ENCODE data around the gene ETNPPL. TPM values are rescaled to one million over a fixed set of nuclear protein-coding genes. Genes with fewer than 3 reads are reported as not detected.
A peak's percentile ranks its signal among the peaks of the same experiment; 100 is the strongest.

Gene ETNPPL
- total and polyA plus RNA-seq, 2 of the 13 experiments (the other 11 are each of a cell fraction or from before 2014, with no cell fraction given) = 1.4 to 6.0 TPM

DNA sequence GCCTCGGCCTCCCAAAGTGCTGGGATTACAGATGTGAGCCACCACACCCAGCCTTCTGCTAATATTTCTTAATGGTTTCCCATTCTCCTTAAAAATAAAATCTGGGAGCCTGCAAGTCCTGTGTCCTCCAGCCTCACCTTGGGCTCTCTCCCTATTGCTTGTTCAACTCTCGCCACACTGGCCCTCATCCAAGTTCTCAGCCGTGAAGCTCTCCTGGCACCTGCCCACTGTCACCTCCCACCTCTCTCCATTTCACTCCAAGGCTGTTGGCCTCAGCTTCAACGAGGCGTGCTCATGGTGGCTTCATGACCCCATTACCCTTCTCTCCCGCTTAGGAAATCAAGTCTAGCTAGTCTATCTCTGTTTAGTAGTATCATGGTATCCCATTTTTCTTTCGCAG, 9.5 kb upstream of the ETNPPL start:
- WGBS (ENCODE audit: low lambda C conversion rate) = 36% methylated on average over 7 of the region's 7 CpGs
- Histone ChIP-seq H2AFZ (ENCODE audit: low read length) (no peak overlapping the region), H3K79me2 (ENCODE audit: insufficient read depth, low read length) (no peaks in the 10 kb centered on the region), H3K9me3 (ENCODE audit: low read length) (no peaks in the 10 kb centered on the region), H4K20me1 (ENCODE audit: insufficient read depth, low read length) (no peaks in the 10 kb centered on the region), H3K9ac (ENCODE audit: insufficient read depth, low read depth, low read length) (no peak overlapping the region), H3K36me3 (replicated peaks in 1 of 2; ENCODE audit: control insufficient read depth in 1 of 2, insufficient read depth in 2 of 2, low read length in 2 of 2) (no peaks in the 10 kb centered on the region), H3K27ac (ENCODE audit: extremely low read length, insufficient read depth, low read length) (no peak overlapping the region), H3K4me1 (ENCODE audit: insufficient read depth, low read length) (no peaks in the 10 kb centered on the region), H3K4me3 (replicated peaks in 1 of 3; ENCODE audit: insufficient read depth in 1 of 3, low read depth in 2 of 3, low read length in 3 of 3) (no peak overlapping the region), H3K27me3 (ENCODE audit: control insufficient read depth in 1 of 2, insufficient read depth in 2 of 2, low read length in 2 of 2) (no peaks in the 10 kb centered on the region), H3K4me2 (ENCODE audit: low read depth, low read length) (no peak overlapping the region)
- ChIA-PET POLR2A (no interaction called here), CTCF (ENCODE audit: low intra/inter-chr PET ratio, low total read pairs) (no interaction called here)
- no TSS peak for BruUV-seq (replicated peaks)
- DNase-seq (ENCODE audit: low spot score) (no peak), FAIRE-seq (no peak), ATAC-seq (no peak)
- no peak for TF ChIP-seq RXRB (CRISPR knock-in tag; IDR thresholded peaks at IDR 0.05; ENCODE audit: borderline replicate concordance)
- in situ Hi-C loops (cut with HindIII; ENCODE audit: extremely low pct_ligation_motif_present, low pct_unique_long_range_greater_than_20kb) (no loop called here), intact Hi-C loops (cut with micrococcal nuclease; ENCODE audit: unreplicated experiment) (no loop called here)

DNA sequence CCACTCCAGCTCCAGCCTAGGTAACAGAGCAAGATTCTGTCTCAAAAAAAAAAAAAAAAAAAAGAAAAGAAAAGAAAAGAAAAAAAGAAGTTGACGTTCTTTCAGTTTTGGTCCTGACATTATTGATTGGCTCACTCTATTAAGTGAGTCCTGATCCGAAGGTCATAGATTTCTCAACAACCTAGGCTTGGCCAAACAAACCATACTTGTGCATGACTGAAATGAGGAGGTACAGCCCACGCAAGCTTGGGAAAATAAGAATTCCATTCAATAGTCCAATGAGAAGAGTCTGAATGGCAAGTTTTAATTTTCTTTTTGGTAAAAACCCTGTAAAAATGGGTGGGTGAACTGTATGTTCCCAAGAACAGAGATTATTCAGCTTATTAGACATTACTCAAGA, 3.2 kb upstream of the ETNPPL start:
- peak; percentile 33 for DNase-seq (ENCODE audit: low spot score)
- no peaks in the 10 kb centered on the region for H4K20me1 ChIP-seq (ENCODE audit: insufficient read depth, low read length)
- intact Hi-C loops (cut with micrococcal nuclease; ENCODE audit: unreplicated experiment) (no loop called here), in situ Hi-C loops (cut with HindIII; ENCODE audit: extremely low pct_ligation_motif_present, low pct_unique_long_range_greater_than_20kb) (no loop called here)
- ChIA-PET POLR2A (no interaction called here), CTCF (ENCODE audit: low intra/inter-chr PET ratio, low total read pairs) (no interaction called here)
- H3K4me1 ChIP-seq (ENCODE audit: insufficient read depth, low read length) = peaks cover 37% of the 10 kb centered on the region
- no peak overlapping the region for H3K4me3 ChIP-seq (replicated peaks in 1 of 3; ENCODE audit: insufficient read depth in 1 of 3, low read depth in 2 of 3, low read length in 3 of 3)
- H3K4me2 ChIP-seq (ENCODE audit: low read depth, low read length) = 0 out of 2 replicates have a peak overlapping the region, but pooled peaks have one; percentile 26
- H2AFZ ChIP-seq (ENCODE audit: low read length) = no peak overlapping the region
- H3K9me3 ChIP-seq (ENCODE audit: low read length) = no peaks in the 10 kb centered on the region
- 0% methylated on average over 3 of the region's 3 CpGs for WGBS (ENCODE audit: low lambda C conversion rate)
- BruUV-seq (replicated peaks) = no TSS peak
- FAIRE-seq = no peak
- ATAC-seq = peak; percentile 56
- no peaks in the 10 kb centered on the region for H3K79me2 ChIP-seq (ENCODE audit: insufficient read depth, low read length)
- no peak overlapping the region for H3K9ac ChIP-seq (ENCODE audit: insufficient read depth, low read depth, low read length)
- H3K36me3 ChIP-seq (replicated peaks in 1 of 2; ENCODE audit: control insufficient read depth in 1 of 2, insufficient read depth in 2 of 2, low read length in 2 of 2) = no peaks in the 10 kb centered on the region
- H3K27me3 ChIP-seq (ENCODE audit: control insufficient read depth in 1 of 2, insufficient read depth in 2 of 2, low read length in 2 of 2) = no peaks in the 10 kb centered on the region; a peak in 2 of 5 replicates
- no peak overlapping the region for H3K27ac ChIP-seq (ENCODE audit: extremely low read length, insufficient read depth, low read length)
- TF ChIP-seq ZNF460 (CRISPR knock-in tag; IDR thresholded peaks at IDR 0.05; ENCODE audit: borderline replicate concordance) (0 out of 2 replicates have a peak, but pooled peaks have one; percentile 4), ZNF644 (CRISPR knock-in tag; IDR thresholded peaks at IDR 0.05; ENCODE audit: low read depth) (0 out of 2 replicates have a peak, but pooled peaks have one; percentile 32), HNF4G (IDR thresholded peaks at IDR 0.05; ENCODE audit: borderline replicate concordance, low read depth, low read length) (peak; percentile 18; the same call in 1 of the 2 replicates), HNF4G (CRISPR knock-in tag; IDR thresholded peaks at IDR 0.05; ENCODE audit: borderline replicate concordance, low read depth) (no peak), KAT2B (IDR thresholded peaks at IDR 0.05; ENCODE audit: borderline replicate concordance, low read depth, low read length) (0 out of 2 replicates have a peak, but pooled peaks have one; percentile 5), POLR2AphosphoS5 (IDR thresholded peaks at IDR 0.05; ENCODE audit: low read depth, low read length) (no peak), CEBPB (IDR thresholded peaks at IDR 0.05; ENCODE audit: borderline replicate concordance, low read depth, low read length) (peak; percentile 66)
- TF ChIP-seq, protein P1, sequence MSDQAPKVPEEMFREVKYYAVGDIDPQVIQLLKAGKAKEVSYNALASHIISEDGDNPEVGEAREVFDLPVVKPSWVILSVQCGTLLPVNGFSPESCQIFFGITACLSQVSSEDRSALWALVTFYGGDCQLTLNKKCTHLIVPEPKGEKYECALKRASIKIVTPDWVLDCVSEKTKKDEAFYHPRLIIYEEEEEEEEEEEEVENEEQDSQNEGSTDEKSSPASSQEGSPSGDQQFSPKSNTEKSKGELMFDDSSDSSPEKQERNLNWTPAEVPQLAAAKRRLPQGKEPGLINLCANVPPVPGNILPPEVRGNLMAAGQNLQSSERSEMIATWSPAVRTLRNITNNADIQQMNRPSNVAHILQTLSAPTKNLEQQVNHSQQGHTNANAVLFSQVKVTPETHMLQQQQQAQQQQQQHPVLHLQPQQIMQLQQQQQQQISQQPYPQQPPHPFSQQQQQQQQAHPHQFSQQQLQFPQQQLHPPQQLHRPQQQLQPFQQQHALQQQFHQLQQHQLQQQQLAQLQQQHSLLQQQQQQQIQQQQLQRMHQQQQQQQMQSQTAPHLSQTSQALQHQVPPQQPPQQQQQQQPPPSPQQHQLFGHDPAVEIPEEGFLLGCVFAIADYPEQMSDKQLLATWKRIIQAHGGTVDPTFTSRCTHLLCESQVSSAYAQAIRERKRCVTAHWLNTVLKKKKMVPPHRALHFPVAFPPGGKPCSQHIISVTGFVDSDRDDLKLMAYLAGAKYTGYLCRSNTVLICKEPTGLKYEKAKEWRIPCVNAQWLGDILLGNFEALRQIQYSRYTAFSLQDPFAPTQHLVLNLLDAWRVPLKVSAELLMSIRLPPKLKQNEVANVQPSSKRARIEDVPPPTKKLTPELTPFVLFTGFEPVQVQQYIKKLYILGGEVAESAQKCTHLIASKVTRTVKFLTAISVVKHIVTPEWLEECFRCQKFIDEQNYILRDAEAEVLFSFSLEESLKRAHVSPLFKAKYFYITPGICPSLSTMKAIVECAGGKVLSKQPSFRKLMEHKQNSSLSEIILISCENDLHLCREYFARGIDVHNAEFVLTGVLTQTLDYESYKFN (CRISPR knock-in tag; conservative IDR thresholded peaks at IDR 0.05) = peak; percentile 49; the same call in 1 of the 2 replicates

Data from HepG2 (cell line).